GM15510 (cell line): ENCODE results near the gene PHOX2A.

ENCODE experiments used
- POLR2A ChIP-seq: IDR thresholded peaks from 3 replicates; pipeline ENCODE4 v1.6.1; 2011; ENCODE audit warnings: borderline replicate concordance; ENCODE audit not compliant: insufficient read length; ENCODE audit errors: extremely low read depth

PHOX2A gene

DNA sequence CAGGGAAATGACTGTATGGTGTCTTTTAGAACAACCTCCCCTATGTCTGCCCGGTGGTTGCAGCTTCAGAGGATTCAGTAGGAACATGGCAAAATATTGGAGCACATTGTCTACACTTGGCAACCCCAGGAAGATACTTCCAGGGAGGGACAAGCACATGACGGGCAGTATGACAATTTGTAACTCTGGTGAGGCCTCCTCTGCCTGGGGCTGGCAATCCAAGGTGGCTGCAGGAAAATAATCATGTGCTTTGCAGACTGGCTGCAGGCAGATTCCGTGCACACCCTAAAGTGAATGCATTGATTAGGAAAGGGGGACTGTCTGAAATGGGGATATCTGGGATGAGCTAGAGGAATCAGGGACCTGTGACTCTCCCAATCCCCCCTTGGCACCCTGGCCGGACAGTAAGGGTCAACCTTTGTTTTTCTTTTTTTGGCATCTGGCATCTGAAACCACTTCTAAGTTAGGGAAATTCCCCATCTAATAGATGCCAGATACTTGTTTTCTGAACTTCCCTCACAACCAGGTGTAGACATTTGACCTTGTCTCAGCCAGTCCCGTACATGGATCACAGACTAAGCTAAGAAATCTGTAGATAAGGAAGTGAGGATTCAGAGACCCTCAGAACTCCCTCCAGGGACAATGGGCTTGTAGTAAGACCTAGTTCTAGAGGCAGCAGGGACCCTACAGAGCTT is 10.5 kb upstream of the PHOX2A start:
- no peak for TF ChIP-seq POLR2A

DNA sequence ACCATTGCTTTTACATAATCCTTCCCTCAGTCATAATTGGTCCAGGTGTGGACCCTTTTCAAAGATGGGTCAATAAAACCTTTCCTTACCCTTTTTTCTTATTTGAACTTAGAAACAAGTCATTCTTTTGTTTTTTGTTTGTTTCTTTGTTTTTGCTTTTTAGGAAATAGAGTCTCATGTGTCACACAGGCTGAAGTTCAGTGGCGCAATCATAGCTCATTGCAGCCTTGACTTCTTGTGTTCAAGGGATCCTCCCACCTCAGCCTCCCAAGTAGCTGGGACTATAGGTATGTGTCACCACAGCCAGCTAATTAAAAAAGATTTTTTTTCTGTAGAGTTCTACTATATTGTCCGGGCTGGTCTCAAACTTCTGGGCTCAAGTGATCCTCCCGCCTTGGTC is 9.4 kb upstream of the PHOX2A start:
- TF ChIP-seq POLR2A: no peak

DNA sequence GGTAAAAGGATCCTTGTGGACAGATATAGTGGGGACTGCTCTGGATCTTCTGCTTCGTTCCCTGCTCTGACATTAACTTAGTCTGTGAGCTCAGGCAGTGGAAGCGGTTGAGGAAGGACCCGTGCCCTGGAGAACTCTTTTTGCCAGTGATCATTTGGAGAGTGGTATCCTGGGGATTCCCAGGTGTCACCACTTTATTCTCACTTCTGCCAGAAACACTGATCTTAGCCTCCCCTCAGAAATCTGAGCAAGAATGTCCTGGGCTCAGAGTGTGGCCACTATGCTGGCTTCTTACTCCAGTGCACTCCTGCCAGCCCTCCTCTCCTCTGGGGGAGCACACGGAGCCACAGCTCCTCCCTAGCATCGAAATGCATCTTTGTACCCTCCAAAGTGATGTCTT is 7.6 kb upstream of the PHOX2A start:
- no peak for TF ChIP-seq POLR2A

DNA sequence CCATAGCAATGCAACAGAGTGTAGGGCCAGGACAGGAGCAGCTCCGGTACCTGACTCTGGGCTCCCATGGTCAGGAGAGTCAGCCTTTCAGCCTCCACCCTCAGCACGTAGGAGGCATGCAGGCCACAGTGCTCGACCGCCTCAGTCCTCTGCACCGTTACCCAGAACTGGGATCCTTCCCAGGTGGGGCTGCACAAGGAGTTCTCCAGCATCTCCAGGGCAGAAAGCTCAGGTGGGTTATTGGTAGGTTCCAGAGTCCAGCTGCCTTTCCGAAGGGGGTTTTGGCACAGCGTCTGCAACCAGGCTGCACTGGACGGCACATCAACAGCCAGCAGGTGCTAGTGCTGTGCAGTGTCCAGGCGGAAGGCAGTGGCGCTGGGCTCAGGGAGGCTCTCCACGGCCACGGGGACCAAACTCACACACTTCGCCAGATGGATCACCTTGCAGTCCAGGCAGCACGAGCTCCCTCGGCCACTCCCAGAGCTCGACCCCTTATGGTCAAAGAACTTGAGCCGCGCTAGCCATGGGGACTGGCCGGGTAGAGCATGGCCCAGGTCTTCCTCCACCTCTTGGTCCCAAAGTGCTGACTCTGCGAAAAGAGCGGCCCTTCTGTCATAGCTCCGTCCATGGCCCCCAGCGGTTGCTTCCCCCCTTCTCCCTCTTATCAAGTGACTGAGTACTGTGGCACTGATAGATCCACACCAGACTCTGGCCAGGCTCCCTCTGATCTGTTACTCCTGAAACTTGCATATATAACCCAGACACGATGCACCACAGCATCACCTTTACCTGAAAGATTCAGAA is 6.9 kb upstream of the PHOX2A start:
- no peak for TF ChIP-seq POLR2A

DNA sequence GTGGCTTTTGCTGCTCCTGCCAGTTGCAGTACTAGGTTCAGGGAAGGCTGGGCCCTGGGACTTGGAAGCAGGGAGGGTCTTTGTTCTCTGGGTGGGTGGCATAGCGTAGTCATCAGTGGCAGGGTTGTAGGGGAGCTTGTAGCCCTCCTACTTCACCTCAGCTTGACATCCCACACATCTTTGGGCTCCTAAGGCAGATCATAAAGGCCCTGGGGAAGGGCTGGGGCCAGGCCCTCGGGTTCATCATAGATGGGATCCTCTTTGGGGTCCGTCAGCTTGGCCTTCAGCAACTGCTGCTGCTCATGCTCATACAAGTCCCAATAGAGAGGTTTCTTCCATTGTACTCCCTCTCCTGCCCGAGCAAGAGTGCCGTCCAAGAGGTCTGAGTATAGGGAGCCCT is 6.0 kb upstream of the PHOX2A start:
- TF ChIP-seq POLR2A: no peak

DNA sequence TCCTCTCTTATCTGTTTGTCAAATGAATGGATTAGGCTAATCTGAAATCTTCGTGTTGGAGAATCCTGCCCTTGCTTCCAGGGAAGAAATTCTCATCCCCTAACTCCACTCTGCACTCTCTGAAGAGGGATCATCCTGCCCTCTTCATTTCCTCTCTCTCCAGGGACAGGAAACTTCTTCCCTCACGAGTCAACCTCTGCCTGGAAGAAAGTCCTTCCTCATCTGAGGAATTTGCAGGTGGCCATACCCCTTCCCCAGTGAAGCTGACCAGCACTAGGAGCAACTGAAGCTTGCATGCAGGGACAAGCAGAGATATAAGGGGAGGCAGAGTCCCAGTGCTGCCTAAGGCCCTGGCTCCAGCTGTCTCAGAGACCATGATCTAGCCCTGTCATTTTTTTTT is 3.6 kb upstream of the PHOX2A start:
- no peak for TF ChIP-seq POLR2A

DNA sequence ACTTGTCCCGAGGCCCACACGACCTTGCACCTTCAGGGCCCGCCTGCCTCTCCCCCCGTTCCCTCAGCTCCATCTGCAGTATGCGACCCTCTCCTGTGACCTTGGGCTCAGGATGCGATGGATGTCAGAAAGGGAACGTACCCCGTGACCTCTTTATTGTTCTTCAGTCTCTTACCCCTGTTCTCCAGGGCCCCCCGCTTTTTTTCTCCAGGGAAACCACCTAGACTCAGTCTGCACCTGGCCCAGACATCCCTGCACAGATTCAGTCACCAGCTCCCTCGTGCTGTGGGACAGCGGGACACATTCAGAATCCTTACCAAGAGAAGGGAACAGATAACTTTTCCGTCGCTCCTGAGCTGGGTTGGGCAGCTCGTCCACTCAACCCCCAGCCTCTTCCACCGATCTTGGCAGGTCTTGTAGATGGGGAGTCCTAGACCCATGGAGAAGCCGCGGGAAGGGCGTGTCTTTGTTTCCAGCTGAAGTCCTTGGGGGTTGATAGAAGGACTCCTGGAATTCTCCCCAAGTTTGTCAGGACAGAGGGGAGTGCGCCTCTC is 1.4 kb upstream of the PHOX2A start:
- TF ChIP-seq POLR2A: no peak

DNA sequence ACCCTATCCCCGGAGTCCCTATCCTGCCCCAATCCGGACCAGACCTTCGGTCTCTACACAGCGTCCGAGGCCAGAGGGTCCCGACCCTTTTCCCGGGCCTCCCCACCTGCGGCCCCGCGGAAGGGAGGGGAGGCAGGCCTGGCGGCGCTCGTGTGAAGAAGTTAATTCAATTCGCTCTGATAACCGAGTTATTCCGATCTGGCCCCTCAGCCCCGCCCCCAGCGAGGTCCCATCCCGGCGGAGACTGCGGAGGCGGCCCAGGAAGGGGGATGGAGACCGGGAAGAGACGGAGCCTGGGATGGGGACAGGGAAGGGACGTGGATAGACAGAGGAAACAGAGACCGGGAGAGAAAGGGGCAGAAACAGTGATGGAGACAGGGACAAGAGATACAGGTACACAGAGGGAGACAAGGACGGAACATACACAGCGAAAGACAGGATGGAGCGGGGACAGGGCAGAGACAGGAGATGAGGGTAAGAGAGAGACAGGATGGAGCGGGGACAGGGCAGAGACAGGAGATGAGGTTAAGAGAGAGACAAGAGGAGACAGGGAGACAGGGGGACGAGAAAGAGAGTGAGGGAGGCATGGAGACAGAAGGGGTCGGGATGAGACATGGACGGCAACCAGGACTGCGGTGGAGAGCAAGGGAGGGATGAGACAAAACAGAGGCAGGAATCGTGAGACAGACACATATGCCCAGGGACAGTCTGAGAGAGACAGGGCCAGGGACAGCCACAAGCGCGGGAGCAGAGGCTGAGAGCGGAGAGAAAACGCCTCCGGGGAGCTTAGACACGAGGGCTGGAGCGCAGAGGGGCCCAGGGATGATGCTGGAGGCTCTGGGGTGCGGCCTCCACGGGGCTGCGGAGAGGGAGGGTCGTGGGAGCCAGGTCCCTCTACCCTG is 636 bp upstream of the PHOX2A start:
- no peak for TF ChIP-seq POLR2A

DNA sequence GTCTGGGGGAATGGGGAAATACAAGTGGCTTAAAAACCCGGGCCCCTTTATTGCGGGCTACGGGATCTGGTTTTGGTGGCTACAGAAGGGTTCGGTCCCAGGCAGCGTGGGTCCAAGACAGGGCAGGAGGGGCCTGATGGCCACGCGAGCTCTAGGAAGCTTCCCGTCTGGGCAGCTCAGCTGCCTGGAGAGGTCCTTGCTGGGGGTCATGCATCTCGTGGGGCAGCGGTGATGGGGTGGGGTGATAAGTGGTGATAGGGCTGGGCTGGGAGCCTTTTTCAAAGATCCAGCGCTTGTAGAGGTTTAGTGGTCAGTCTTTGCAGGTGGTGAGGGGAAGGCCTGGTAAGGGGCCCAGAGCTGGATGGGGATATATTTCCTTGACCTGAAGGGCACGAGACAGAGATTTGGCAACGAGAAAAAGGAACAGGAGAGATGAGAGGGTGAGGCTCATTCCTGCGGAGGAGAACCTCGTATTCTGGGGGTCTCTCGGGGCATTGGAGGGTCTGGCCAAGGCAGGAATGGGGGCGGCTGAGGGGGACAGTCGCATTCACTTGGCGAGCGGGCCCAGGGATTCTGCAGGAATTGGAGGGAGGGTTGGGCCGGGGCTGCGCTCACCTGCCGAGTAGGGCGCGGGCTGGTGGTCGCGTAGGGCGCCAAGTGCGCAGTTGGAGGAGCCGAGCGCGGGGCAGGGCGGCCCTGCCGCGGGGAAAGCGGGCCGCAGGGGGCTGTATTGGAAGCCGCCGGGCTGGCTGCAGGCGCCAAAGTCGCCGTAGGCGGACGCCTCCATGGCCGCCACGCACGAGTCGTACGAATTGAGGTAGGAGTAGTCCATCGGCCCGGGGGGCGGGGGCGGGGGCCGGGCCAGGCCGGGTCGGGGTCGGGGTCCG is 560 bp downstream of the PHOX2A start:
- TF ChIP-seq POLR2A: no peak

DNA sequence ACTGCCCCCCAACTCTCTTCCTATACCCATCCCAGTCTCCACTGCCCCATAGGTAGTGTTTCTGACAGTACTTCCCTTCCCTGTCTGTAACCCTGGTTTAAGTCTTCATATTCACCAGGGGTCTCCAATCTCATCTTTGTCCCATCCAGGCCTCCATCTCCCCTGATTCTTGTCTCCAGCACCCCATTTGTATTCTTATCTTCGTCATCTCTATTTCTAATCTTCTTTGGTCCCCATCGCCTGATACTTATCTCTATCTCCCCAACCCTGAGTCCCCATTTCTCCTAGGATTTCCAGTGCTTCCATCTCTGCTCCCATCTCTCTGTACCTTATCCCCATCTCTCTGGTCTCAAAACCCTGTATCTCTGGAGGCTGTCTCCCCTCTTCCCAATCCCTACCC is 1.8 kb downstream of the PHOX2A start:
- TF ChIP-seq POLR2A: no peak

DNA sequence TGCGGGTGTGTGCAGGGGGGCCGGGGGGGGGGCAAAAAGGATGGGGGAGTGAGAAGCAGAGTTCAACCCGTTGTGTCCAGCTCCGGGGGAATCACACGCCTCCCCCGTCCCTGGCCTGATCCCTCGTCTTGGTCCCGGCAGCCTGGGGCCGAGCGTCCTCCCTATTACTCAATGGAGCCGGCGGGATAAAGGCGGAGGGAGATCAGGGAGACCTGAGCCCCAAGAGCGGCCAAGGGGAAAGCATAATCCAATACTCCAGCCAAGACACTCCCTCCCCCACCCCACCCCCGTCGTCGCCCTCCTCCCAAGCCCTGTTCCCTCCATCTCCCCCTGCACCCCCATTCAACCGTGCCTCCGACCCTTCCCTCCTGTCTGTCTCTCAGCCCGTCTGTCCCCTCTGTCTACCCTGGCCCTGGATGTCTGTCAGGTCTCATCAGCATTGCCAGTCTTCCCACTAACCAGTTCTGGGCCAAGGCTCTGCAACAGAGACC is 2.6 kb downstream of the PHOX2A start:
- TF ChIP-seq POLR2A: no peak

DNA sequence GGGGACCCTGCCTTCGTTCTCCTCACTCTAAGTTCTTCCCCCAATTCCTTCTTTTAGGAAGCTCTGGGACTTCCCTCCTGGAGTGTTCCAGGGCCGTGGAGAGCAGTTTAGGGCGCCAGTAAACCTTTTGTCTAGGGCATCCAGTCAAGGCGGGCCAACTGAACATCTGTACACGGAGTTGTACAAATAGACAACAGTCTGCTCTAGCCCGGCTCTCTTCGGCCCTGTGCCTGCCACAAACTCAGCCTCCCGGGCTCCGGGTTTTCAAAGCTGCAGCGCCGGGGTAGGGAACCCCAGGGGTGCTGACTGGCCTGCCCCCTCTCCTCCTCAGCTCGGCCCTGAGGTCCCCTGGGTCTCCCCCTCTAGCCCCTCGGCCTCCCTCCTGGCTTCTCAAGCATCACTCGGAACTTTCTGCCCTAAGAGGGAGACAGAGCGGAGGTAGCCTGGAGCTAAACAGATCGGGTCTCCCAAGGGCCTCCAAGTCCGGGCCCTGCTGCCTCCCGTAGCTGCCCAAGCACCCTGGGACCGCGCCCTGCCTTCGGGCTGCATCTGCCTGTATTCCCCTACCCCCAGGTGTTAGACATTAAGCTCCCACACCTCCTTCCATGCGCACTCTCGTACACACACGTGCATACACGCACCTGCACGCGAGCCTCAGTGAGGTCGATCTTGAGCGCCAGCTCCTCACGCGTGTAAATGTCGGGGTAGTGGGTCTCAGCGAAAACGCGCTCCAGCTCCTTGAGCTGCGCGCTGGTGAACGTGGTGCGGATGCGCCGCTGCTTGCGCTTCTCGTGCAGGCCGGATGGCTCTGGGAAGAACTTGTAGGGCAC is 3.3 kb downstream of the PHOX2A start:
- TF ChIP-seq POLR2A: no peak
